ENCODE data around the gene FAM9B.

FAM9B gene

DNA sequence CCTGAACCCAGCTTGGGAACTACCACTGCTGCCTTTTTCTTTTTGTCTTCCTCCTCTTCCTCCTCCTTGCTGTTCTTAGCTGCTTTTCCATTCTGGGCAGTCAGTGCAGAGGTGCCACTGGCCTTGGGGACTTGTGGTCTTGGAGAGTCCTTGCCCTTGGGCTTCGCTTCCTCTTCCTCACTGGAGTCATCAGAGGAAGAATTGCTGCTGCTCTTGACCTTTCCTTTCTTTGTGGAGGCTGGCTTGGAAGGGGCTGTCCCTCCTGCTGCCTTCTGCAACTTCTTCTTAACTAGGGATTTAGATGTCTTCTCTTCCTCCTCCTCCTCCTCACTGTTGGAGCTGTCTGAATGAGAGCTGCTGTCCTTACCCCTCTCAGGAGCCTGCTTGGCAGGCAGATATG, 53.2 kb downstream of the FAM9B start:
- no peak for DNase-seq (ENCODE audit: low read depth in 2 of 2)

Measured in fibroblast of skin of left quadriceps (primary cell).